NCI-H82 treated with DMSO at 0.1 percent for 48 hours (cell line): ENCODE measurements around the gene CHADL.

Source experiments
- DNase-seq: peaks from one replicate; lab custom pipeline; 2025; ENCODE audit not compliant: unreplicated experiment; lab: John Stamatoyannopoulos, UW

CHADL gene

GRCh38 chr22:41230401-41230785 lies 10.3 kb downstream of the CHADL start:
- DNase-seq, result no peak

DNA sequence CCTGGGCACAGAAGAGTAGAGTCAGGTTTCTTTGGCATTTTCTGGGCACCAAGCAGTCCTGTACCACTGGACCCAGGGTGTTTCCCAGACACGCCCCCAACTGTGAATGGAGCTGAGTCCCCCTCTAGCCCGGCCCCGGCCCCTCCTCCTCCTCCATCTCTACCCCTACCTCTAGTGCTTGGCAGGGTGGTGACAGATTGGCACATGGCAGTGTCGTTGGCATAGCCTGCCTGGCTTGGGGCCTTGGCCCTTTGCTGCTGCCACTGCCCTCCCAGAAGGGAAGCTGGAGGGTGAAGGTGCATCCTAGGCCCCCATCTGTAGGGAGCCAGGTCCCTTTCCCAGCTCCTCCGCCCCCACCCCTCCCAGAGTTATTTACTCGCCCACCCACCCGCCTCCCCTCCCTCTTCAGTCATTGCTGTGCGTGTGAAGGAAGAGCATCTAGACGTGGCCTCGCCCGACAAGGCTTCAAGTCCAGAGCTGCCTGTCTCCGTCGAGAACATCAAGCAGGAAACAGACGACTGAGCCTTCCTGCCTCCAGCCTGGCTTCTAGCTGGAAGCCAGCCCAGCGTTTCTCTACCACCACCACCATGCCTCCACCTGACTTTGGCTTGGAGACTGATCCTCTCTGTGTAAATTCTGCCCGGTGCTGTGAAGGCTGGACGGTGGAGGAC lies 10.9 kb downstream of the CHADL start:
- no peak for DNase-seq

- DNase-seq, result no peak
Measured at GRCh38 chr22:41229215-41229614, 11.5 kb downstream of the CHADL start.

DNA sequence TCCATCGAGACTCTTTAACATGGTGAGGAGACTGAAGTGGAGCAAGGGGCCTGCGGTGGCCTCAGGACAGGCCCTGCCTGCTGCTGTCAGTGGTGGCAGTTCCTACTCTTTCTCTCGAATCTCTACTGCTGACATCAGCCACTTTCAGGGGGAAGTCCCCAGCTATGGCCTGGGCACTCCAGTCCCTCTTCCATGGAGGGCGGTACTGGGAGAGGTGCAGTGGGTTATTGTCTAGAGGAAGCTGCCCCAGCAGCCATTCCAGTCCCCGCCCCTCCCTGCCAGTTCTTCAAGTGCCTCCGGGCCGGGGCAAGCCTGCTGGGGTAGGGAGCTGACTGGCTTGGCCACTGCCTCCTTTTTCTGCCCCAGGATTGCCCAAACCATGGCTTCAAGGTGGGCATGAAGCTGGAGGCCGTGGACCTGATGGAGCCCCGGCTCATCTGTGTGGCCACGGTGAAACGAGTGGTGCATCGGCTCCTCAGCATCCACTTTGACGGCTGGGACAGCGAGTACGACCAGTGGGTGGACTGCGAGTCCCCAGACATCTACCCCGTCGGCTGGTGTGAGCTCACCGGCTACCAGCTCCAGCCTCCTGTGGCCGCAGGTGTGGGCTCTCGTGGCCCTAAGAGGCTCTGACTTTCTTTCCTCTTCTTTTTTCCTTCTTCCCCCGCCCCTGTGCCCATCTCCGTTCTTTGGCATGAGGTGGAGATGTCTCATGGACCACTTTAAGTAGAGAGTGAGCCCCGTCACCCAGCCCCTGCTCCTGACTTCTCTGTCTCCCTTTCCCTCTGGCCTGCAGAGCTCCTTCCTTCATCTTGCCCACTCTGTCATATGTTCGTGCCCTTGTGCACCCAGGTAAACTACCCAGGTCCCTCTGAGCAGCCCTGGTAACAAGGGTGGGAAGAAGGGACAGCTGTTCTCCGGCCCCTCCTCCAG lies 13.7 kb downstream of the CHADL start:
- no peak for DNase-seq

DNA sequence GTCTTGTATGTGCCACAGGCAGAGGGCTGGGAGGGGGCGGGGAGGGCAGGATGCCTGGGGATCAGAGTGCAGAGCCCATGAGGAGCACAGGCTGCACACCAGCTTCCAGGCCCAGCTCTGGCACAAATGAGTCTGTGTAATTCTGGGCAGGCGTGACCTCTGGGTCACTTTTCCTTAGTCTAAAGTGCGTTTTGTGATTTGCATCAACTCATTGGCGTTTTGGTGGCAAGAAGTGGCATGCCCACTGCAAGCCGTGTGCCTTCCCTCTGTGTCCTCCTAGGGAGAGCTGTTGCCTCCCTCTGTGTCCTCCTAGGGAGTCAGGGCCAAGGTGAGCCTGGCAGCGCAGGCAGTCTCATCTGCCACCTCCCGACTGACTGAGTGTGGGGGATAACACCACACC lies 17.2 kb downstream of the CHADL start:
- DNase-seq, result no peak

- no peak for DNase-seq
Measured at GRCh38 chr22:41222846-41223507, 17.8 kb downstream of the CHADL start.

DNA sequence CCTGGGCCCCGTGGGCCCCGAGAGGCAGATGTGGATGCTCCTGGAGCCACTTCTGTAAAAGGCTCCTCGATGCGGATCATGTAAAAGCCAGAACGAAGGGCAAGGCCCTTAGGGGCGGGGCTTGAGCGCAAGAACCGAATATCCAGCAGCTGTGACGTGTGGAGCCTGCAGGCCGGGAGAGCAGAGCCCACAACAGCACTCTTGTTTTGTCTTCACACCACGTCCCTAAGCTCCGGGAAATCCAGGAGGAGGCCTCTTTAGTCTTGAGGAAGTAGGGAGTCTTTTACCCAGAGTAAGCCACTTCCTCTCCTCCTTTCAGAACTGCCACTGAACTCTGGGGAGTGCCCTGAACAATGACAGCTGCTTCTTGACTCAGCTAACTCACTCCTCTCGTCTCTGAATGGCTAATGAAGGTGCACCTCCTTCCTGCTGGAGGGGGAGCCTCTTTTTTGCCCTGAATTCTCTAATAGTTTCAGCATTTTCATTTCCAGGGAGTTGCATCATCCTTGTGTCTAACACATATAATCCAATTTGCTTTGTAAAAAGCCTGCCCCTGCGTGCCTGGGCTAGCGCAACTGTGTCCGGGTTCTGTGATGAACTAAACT lies 23.1 kb downstream of the CHADL start:
- peak; percentile 15 for DNase-seq

DNA sequence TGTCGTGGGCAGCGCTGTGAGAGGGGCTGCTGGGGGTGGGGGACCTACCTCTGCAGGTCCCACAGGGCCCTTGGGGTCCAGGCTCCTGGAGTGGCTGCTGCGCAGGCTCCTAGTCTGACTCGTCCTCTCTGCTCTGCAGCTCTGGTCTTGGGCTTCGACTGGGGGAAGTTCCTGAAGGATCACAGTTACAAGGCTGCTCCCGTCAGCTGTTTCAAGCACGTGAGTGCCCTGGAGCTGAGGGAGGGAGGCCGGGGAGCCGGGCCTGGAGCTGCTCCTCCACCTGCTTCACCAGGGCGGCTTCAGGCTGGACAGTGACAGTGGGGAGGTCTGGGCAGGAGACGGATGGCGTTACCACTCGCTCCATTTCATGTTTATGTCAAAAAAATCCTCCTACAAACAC lies 23.7 kb downstream of the CHADL start:
- no peak for DNase-seq

DNA sequence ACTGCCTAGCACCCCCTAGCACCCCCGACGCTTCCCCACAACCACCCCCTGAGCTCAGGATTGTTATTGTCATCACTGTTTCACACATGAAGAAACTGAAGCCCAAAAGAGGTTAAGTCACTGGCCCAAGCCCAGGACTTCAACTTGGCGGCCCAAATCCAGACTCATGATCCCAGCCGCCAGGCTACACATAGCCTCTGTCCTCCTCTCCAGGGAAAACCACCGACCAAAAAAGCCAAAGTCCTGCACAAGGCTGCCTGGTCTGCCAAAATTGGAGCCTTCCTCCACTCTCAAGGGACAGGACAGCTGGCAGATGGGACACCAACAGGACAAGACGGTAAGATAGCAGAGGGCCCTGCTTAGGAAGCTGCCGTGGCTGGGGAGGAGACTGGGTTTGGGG lies 24.8 kb downstream of the CHADL start:
- DNase-seq, result no peak

DNA sequence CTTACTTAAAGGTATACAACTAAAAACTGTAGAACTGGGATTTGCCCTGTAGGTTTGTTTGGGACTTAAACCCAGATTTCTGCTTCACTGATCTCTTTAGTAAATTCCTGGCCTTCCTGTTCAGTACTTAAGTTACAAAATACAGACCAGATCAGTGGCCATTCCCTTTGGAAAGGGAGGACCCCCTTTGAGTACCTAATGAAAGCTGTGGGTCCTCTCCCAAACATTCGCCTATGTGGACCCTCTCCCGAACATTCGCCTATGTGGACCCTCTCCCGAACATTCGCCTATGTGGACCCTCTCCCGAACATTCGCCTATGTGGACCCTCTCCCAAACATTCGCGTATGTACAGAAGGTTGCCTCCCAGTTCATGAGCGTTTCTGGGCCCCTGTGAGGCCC lies 25.3 kb downstream of the CHADL start:
- DNase-seq, result no peak

DNA sequence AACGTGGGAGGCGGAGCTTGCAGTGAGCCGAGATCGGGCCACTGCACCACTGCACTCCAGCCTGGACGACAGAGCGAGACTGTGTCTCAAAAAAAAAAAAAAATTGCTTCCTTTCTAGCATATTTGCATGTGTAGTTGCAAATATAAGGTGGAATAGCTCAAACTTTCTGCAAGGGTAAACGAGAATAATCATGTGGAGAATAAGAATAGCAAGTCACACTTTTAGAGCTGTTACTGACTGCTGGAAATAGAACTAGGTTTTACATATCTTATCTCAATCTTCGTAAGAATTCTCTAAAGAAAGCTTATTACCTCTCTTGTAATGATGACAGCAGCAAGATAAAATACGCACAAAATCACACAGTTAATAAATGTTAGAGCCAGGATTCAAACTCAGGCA lies 34.0 kb downstream of the CHADL start:
- no peak for DNase-seq

DNA sequence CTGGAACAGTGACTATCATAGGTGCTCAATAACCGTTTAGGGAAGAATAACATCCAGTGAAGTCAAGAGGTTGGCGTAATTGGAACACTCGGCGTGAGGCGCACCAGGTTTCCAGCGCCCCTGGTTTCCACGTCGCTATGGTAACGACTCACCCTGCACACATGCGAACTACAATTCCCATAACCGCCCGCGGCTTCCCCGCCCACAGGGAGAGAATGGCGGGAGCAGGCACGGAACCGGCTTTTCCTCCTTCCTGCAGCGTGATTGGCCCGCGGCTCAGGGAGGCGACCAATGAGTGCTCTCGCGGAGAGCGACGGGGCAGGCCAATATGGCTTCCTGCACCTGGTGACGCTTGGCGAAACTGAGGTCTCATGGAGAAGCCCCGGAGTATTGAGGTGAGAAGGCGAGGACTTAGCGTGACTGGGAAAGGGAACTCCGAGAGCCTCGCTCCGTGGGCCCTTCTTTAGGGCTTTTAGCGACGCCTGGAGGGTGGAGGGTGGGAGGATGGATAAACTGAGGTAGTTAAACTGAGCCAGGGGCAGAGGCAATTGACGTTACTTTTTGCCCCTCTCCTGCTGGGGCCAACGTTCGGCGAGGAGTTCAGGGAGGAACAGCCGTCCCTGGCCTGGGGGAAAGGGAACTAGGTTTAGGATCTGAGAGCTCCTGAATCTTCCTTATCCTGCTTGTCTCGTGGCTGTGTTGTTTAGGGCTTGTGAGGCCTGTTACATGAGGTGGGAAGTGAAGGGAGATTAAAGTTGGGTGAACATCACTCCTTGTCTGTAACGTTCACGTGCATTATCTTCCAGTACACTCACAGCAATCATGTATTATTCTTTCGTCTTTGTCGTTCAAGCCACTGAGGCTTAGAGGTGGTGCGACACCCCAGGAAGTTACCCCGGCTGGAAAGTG lies 35.5 kb downstream of the CHADL start, which contains the start of gene L3MBTL2:
TSS of gene L3MBTL2 (plus strand) at position 321 of the 909 bp plus-strand sequence. CDS start at position 372, 51 bp downstream.
- DNase-seq, result peak; percentile 87

DNA sequence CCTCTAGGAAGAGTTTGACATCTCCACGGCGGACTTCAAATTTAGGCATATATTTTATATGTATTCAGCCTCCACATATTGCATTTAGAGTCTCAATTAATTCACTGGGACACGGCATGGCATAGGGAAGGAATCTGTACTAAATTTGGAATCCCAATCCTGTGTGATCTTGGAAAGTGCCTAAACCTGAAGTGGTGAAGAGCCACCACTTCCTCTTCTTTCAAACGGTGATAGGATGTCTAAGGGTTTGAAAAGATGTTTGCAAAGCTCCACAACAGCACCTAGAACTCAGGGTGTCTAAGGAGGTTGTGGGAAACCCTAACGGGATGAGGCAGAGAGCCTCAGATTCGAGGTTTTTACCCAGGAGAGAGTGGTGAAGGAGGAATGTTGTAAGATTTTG lies 36.7 kb downstream of the CHADL start:
- no peak for DNase-seq

DNA sequence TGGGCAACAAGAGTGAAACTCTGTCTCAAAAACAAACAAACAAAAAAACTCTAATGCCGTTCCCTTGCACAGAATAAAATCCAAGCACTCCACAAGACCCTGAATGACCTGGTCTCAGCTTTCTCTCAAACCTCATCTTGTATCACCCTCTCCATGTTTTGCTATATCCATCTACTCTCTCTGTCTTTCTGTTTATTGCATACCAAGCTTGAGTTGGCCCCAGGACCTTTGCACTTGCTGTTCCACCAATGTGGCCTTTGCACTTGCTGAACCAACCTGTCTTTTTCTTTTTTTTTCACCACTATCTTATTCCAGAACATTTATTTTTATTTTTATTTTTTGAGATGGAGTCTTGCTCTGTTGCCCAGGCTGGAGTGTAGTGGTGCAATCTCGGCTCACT lies 37.6 kb downstream of the CHADL start:
- no peak for DNase-seq

- DNase-seq, result no peak
Measured at GRCh38 chr22:41201141-41201540, 39.6 kb downstream of the CHADL start.

DNA sequence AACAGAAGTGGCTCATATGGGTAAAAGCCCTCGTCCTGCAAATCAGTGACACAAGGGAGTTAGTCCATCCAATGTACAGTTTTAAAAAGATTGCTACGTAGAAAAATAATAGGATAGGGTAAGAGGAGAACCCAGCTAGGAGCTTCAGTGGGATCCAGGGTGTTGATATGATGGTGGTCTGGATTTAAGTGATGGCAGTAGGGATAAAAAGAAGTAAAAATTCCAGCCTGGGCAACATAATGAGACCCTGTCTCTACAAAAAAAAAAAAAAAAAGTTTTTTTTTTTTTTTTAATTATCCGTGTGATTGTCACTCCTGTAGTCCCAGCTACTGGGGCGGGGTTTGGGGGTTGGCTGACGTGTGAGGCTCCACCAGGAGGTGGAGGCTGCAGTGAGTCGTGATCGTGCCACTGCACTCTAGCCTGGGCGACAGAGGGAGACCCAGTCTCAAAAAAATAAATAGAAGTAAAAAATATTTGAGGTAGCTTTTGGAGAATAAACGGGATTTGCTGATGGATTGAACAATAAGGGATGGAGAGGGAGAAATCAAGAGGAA lies 42.6 kb downstream of the CHADL start:
- DNase-seq, result no peak

DNA sequence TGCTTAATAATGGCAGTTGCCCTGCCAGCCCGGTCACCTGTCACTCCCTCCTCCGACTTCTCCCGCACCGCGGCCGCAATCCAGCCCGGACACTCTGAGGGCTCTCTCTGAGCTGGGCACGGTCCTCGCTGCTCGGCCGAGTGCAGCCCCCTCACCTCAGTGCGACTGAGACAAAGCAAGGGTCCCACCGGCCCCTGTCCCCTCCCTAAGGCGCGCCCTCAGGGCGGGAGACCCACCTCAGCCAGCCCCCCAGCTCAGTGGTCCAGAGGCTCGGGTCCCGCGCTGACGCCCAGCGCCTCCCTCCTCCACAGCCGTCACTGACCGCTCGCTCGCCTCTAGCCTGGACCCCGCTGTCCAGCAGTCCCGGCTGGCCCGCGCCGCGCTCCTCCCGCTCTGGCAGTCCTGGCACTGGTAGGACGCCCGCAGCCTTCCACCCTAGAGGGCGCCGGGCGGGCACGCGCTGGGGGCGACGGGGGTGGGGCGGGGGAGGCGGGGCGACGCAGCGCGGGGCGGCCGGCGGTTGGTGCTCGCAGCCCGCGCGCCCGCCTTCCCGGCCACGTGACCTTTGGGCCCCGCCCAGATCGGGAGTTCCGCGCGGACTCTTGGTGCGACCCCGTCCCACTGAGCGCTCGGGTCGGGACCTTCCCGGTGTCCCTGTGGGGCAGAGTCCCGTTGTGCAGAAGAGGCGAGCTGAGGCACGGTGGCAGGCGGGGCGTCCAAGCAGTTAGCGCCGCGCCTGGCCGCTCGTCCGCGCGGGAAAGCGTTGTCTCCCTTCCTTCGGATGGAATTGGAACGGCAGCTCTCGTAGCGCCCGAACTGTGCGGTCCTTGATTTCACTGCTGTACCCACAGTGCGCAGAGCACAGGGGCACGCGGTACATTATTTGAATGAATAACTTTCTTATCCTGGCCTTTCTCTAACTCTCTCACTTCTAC lies 43.4 kb downstream of the CHADL start:
- DNase-seq, result peak; percentile 45

GRCh38 chr22:41193829-41194228 lies 46.9 kb downstream of the CHADL start:
- no peak for DNase-seq

DNA sequence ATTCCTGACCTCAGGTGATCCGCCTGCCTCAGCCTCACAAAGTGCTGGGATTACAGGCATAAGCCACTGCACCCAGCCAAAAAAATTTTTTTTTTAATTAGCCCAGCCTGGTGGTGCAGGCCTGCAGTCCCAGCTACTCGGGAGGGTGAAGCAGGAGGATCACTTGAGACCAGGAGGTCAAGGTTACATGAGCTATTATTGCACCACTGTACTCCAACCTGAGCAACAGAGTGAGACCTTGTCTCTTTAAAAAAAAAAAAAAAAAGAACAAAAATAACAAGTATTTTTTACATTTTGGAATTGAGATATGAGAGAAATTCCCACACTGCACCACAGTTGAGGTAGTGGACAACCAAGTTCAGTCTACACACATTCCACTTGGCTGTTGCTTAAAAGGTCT lies 49.3 kb downstream of the CHADL start:
- no peak for DNase-seq
